ENCODE measurements around the gene LGALS4. TPM values are rescaled to one million over a fixed set of nuclear protein-coding genes. Genes with fewer than 3 reads are reported as not detected.
"Not testable (repeated sequence)": the region's sequence is repeated elsewhere in the genome, so short reads cannot be mapped to it uniquely, and the experiment has no call there.

The LGALS4 gene
- total and polyA plus RNA-seq, 9 of the 15 experiments (the other 6 are each of a cell fraction or from before 2014, with no cell fraction given), result 0.08 to 1.1 (median 0.30) TPM; not detected in 3

DNA sequence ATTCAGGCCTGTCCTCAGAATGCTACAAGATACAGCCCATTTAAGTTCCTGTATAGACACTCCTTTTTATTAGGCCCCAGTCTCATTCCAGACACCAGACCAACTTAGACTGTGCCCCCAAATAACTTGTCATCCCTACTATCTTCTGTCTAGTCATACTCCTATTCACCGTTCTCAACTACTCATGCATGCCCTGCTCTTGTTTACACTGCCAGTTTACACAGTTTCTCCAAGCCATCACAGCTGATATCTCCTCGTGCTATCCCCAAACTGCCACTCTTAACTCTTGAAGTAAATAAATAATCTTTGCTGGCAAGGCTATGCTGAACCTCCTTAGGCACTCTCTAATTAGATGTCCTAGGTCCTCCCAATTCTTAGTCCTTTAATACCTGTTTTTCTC is 58.5 kb downstream of the LGALS4 start:
- H3K27me3 ChIP-seq (ENCODE audit: control insufficient read depth in 2 of 2, insufficient read depth in 2 of 2, low read length in 2 of 2); H3K9me1 ChIP-seq (ENCODE audit: control insufficient read depth, insufficient read depth, low read length); CTCF ChIA-PET (ENCODE audit: low intra/inter-chr PET ratio); H3K9me3 ChIP-seq (replicated peaks; ENCODE audit: control insufficient read depth, insufficient read depth, low read depth, low read length); BruUV-seq (replicated peaks); H3K4me2 ChIP-seq (ENCODE audit: insufficient read depth, low read length); POLR2A ChIA-PET; H3K79me2 ChIP-seq (ENCODE audit: control insufficient read depth, insufficient read depth, low read length); FAIRE-seq; H3K4me3 ChIP-seq; DNase-seq (ENCODE audit: extremely low read depth in 1 of 4, low spot score in 3 of 4); in situ Hi-C loops (cut with MboI); intact Hi-C loops (cut with micrococcal nuclease); H3K27ac ChIP-seq (ENCODE audit: extremely low read depth, low read depth, low read length); H3K36me3 ChIP-seq (ENCODE audit: control insufficient read depth, insufficient read depth, low read length); H3K9ac ChIP-seq (ENCODE audit: insufficient read depth in 1 of 2, low read depth in 2 of 2, low read length in 2 of 2); ATAC-seq; H4K20me1 ChIP-seq (replicated peaks; ENCODE audit: control insufficient read depth, insufficient read depth, low read length): not testable (repeated sequence)
- Histone ChIP-seq H3K4me1 (replicated peaks in 1 of 2; ENCODE audit: control insufficient read depth in 2 of 2, insufficient read depth in 2 of 2, low read length in 2 of 2) (peaks cover 0 to 14% of the 10 kb centered on the region in 2 experiments; a peak in 3 of 5 replicates), H2AFZ (ENCODE audit: low read depth, low read length) (peak overlapping the region; percentile 66)
- WGBS (ENCODE audit: insufficient coverage, low coverage, missing lambda C conversion rate), result 22% methylated on average over 1 of the region's 2 CpGs
- TF ChIP-seq MGA (IDR thresholded peaks at IDR 0.05), result peak; percentile 31; the same call in 1 of the 2 replicates
- TF ChIP-seq FOXK2 (conservative IDR thresholded peaks at IDR 0.05 in 1 of 2, IDR thresholded peaks at IDR 0.05 in 1 of 2; ENCODE audit: low read depth in 2 of 2), result peak in 1 of 2 experiments; percentile 58; a peak in 2 of 4 replicates
- peak; percentile 50 for TF ChIP-seq ZNF316 (IDR thresholded peaks at IDR 0.05)
- TF ChIP-seq ZNF592 (IDR thresholded peaks at IDR 0.05), result 0 out of 2 replicates have a peak, but pooled peaks have one; percentile 21
- TF ChIP-seq L3MBTL2 (IDR thresholded peaks at IDR 0.05), result peak; percentile 34; the same call in 1 of the 2 replicates
